HCT116 (cell line): ENCODE results near the gene LY6G6D. TPM values are rescaled to one million over a fixed set of nuclear protein-coding genes. Genes with fewer than 3 reads are reported as not detected.

Experiments used
- ATAC-seq: fragments of 200-7000 bp; cut with Tn5 transposase; 2 replicates; pipeline ENCODE4 v1.9.1; 2020; ENCODE audit warnings: mild to moderate bottlenecking, moderate library complexity
- BruUV-seq: library from RNA; stranded (reverse); fragments of 400-500 nt; replicated peaks from 2 replicates; lab custom pipeline; 2021; lab: Mats Ljungman, UMichigan
- CTCF ChIA-PET: fragments of 300-600 bp; sonication (Branson Sonifier 250); formaldehyde crosslinking; loops from one replicate; lab custom pipeline; 2021; ENCODE audit warnings: antibody characterized with exemption; lab: Charles Lee
- POLR2A ChIA-PET: fragments of 300-600, 350-600 bp; sonication (Branson Sonifier 250); formaldehyde crosslinking; loops from one replicate; lab custom pipeline; 2021; ENCODE audit warnings: antibody characterized with exemption; lab: Charles Lee
- RAD21 ChIA-PET, 2 experiments: fragments of 300-600 bp; sonication (Branson Sonifier 250); formaldehyde crosslinking; loops; one replicate each; lab custom pipeline; 2023; ENCODE audit warnings: low total read pairs in 2 of 2; ENCODE audit not compliant: uncharacterized antibody in 2 of 2, unreplicated experiment in 2 of 2, low non-redundant PET in 1 of 2; lab: Charles Lee
- DNase-seq: peaks from one replicate; pipeline ENCODE4 v3.0.0-alpha.2; 2010; ENCODE audit warnings: low read depth, low spot score
- H2AFZ ChIP-seq: fragments of 200-600 bp; shearing (Covaris generic), sonication (generic); 2 replicates; pipeline ENCODE4 v1.6.1; 2017; ENCODE audit warnings: low read depth, mixed run types, mixed read lengths, antibody characterized with exemption, low read length; ENCODE audit not compliant: poor library complexity, severe bottlenecking
- H3K27ac ChIP-seq: 2 replicates; pipeline ENCODE4 v1.5.1; 2012; ENCODE audit warnings: low read depth, low read length
- H3K27me3 ChIP-seq: fragments of 200-600 bp; sonication (generic); 2 replicates; pipeline ENCODE4 v1.6.1; 2016; ENCODE audit warnings: mixed run types, low read length, mixed read lengths; ENCODE audit not compliant: insufficient read depth
- H3K36me3 ChIP-seq, 2 experiments: fragments of 200-500 bp in 1 of 2; fragments of 200-600 bp in 1 of 2; sonication (Bioruptor generic) in 1 of 2; sonication (generic) in 1 of 2; 2 replicates each; pipeline versions ENCODE4 v1.5.1 to v1.6.1; 2014 to 2016; ENCODE audit warnings: low read length in 2 of 2, inconsistent platforms in 1 of 2, mixed read lengths in 1 of 2, mixed run types in 1 of 2; ENCODE audit not compliant: insufficient read depth in 2 of 2, control insufficient read depth in 1 of 2
- H3K4me1 ChIP-seq, 2 experiments: fragments of 200-600 bp in 1 of 2; sonication (generic) in 1 of 2; 2 replicates each; pipeline versions ENCODE4 v1.5.1 to v1.6.1; 2012 to 2017; ENCODE audit warnings: low read length in 2 of 2, inconsistent platforms in 1 of 2, mild to moderate bottlenecking in 1 of 2, mixed read lengths in 1 of 2, mixed run types in 1 of 2, moderate library complexity in 1 of 2; ENCODE audit not compliant: insufficient read depth in 2 of 2, control insufficient read depth in 1 of 2
- H3K4me2 ChIP-seq: fragments of 200-600 bp; sonication (generic); 2 replicates; pipeline ENCODE4 v1.6.1; 2017; ENCODE audit warnings: mixed run types, low read length, mixed read lengths
- H3K4me3 ChIP-seq, 2 experiments: fragments of 200-600 bp in 1 of 2; sonication (generic) in 1 of 2; replicated peaks in 1 of 2; 2 replicates each; pipeline ENCODE4 v1.5.1; 2011 to 2016; ENCODE audit warnings: low read length in 2 of 2, control low read depth in 1 of 2, low read depth in 1 of 2, mild to moderate bottlenecking in 1 of 2, mixed read lengths in 1 of 2, mixed run types in 1 of 2
- H3K79me2 ChIP-seq: fragments of 200-600 bp; sonication (generic); 2 replicates; pipeline ENCODE4 v1.6.1; 2017; ENCODE audit warnings: mild to moderate bottlenecking, mixed run types, low read length, moderate library complexity, mixed read lengths; ENCODE audit not compliant: insufficient read depth
- H3K9ac ChIP-seq: fragments of 200-600 bp; sonication (generic); 2 replicates; pipeline ENCODE4 v1.6.1; 2016; ENCODE audit warnings: low read length, mixed read lengths
- H3K9me2 ChIP-seq: fragments of 200-600 bp; sonication (generic), shearing (Covaris generic); 2 replicates; pipeline ENCODE4 v1.6.1; 2017; ENCODE audit warnings: mixed run types, mild to moderate bottlenecking, moderate library complexity; ENCODE audit not compliant: insufficient read depth
- H3K9me3 ChIP-seq, 2 experiments: fragments of 200-500 bp in 1 of 2; fragments of 200-600 bp in 1 of 2; sonication (Bioruptor generic) in 1 of 2; sonication (generic) in 1 of 2; 2 replicates each; pipeline ENCODE4 v1.6.1; 2014 to 2017; ENCODE audit warnings: low read length in 2 of 2, mixed read lengths in 2 of 2, inconsistent platforms in 1 of 2, low read depth in 1 of 2, mild to moderate bottlenecking in 1 of 2, mixed run types in 1 of 2, moderate library complexity in 1 of 2; ENCODE audit not compliant: control insufficient read depth in 1 of 2, insufficient read depth in 1 of 2
- H4K20me1 ChIP-seq: fragments of 200-600 bp; sonication (generic), shearing (Covaris generic); 2 replicates; pipeline ENCODE4 v1.6.1; 2017; ENCODE audit warnings: mixed run types, mild to moderate bottlenecking, moderate library complexity; ENCODE audit not compliant: insufficient read depth
- CBX3 ChIP-seq: IDR thresholded peaks from 2 replicates; pipeline ENCODE4 v1.6.1; 2012; ENCODE audit warnings: low read depth
- ELF1 ChIP-seq: IDR thresholded peaks from 2 replicates; pipeline ENCODE4 v1.6.1; 2012; ENCODE audit warnings: low read depth, borderline replicate concordance
- FOSL1 ChIP-seq: IDR thresholded peaks from 2 replicates; pipeline ENCODE4 v1.6.1; 2012; ENCODE audit warnings: low read depth
- MAX ChIP-seq: IDR thresholded peaks from 2 replicates; pipeline ENCODE4 v1.6.1; 2012
- POLR2AphosphoS5 ChIP-seq: IDR thresholded peaks from 2 replicates; pipeline ENCODE4 v1.6.1; 2011; ENCODE audit warnings: mild to moderate bottlenecking, low read depth, low read length, moderate library complexity
- RAD21 ChIP-seq: IDR thresholded peaks from 2 replicates; pipeline ENCODE4 v1.6.1; 2012; ENCODE audit warnings: low read depth, mild to moderate bottlenecking
- TCF7L2 ChIP-seq: IDR thresholded peaks from 2 replicates; pipeline ENCODE4 v1.7.0; 2011; ENCODE audit warnings: borderline replicate concordance, inconsistent platforms; ENCODE audit not compliant: insufficient read depth, insufficient read length; ENCODE audit errors: extremely low read depth
- YY1 ChIP-seq: IDR thresholded peaks from 2 replicates; pipeline ENCODE4 v1.6.1; 2011; ENCODE audit warnings: low read length, low read depth, moderate library complexity, mild to moderate bottlenecking; ENCODE audit not compliant: insufficient replicate concordance; ENCODE audit errors: extremely low read depth
- intact Hi-C: fragments of 100-400 bp; cut with micrococcal nuclease; formaldehyde crosslinking; loops from 2 replicates; pipeline ENCODE4 v1.10.0; 2022
- total RNA-seq: library from RNA; stranded (reverse); gene quantifications from one replicate; pipeline ENCODE4 v1.2.1, GENCODE V29; 2021; ENCODE audit not compliant: unreplicated experiment

The LY6G6D gene
- total RNA-seq, 1 experiment from 2014 or later, result not detected

GRCh38 chr6:31702405-31702818, 12.7 kb upstream of the LY6G6D start:
- H3K27me3 ChIP-seq, result no peaks in the 10 kb centered on the region
- TSS peak; percentile 62 for BruUV-seq
- ATAC-seq (peak; percentile 10), DNase-seq (no peak)
- TF ChIP-seq POLR2AphosphoS5 (no peak), CBX3 (no peak), TCF7L2 (no peak), ELF1 (no peak), YY1 (no peak), MAX (no peak), RAD21 (no peak), FOSL1 (no peak)
- no peaks in the 10 kb centered on the region for H3K9me3 ChIP-seq
- H3K27ac ChIP-seq, result peak overlapping the region; percentile 82
- peak overlapping the region; percentile 77 for H3K4me2 ChIP-seq
- H3K9me2 ChIP-seq, result no peaks in the 10 kb centered on the region
- H3K36me3 ChIP-seq, result no peaks in the 10 kb centered on the region
- CTCF ChIA-PET, result interaction anchor here (1.2 to 2.1 kb wide), 3 partner anchors 10 to 67 kb away, joined by 3 to 10 read pairs (median 7); no protein-coding TSS in a partner anchor
- no peak overlapping the region for H2AFZ ChIP-seq
- H4K20me1 ChIP-seq, result no peaks in the 10 kb centered on the region
- peaks cover 7 to 15% of the 10 kb centered on the region in 2 experiments; a peak in 3 of 4 replicates for H3K4me1 ChIP-seq
- intact Hi-C loops, result loop anchor here (2.0 kb wide), 1 partner anchor 36 kb away; no protein-coding TSS in a partner anchor
- RAD21 ChIA-PET, result no interaction called here
- peaks cover 13% of the 10 kb centered on the region for H3K79me2 ChIP-seq
- H3K9ac ChIP-seq, result peak overlapping the region; percentile 85
- POLR2A ChIA-PET, result interaction anchor here (1.1 to 1.6 kb wide), 6 partner anchors 36 to 132 kb away, joined by 3 to 5 read pairs (median 4); partner anchors contain the start of genes HSPA1B, MSH5 and VARS1
- H3K4me3 ChIP-seq, result peak overlapping the region; percentile 89 to 98
